ENCODE data around the gene CXorf58. TPM values are rescaled to one million over a fixed set of nuclear protein-coding genes. Genes with fewer than 3 reads are reported as not detected.
"Not testable (repeated sequence)": the region's sequence is repeated elsewhere in the genome, so short reads cannot be mapped to it uniquely, and the experiment has no call there.

The CXorf58 gene
- total RNA-seq, 1 experiment from 2014 or later, result not detected

DNA sequence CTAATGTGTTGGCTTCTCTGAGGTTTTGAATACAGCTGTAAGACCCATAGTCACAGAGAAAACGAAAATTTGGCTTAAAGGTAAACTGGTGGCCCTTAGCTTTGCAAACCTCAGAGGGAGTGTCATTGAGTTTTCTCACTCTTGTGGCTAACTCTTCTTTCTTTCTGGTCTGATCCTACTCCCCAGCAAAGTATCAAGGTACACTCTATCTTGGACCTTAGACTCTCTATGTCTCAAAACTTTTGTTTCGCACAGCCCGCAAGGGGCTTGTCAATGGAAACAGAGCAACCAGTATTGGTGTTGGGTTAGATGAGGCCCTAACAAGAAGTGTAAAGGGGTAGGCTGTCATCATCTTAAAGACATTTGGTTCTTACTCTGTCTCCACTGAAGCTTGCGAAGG, 19.9 kb upstream of the CXorf58 start:
- BruUV-seq (replicated peaks), result no TSS peak
- ChIA-PET CTCF (no interaction called here), POLR2A (ENCODE audit: low non-redundant PET) (no interaction called here)
- H3K9me3 ChIP-seq (ENCODE audit: low read depth, low read length, poor library complexity, severe bottlenecking), result no peaks in the 10 kb centered on the region
- TF ChIP-seq EZH2 (IDR thresholded peaks at IDR 0.05; ENCODE audit: borderline replicate concordance, low read depth, low read length, poor library complexity, severe bottlenecking), result no peak
- TF ChIP-seq, protein P1, sequence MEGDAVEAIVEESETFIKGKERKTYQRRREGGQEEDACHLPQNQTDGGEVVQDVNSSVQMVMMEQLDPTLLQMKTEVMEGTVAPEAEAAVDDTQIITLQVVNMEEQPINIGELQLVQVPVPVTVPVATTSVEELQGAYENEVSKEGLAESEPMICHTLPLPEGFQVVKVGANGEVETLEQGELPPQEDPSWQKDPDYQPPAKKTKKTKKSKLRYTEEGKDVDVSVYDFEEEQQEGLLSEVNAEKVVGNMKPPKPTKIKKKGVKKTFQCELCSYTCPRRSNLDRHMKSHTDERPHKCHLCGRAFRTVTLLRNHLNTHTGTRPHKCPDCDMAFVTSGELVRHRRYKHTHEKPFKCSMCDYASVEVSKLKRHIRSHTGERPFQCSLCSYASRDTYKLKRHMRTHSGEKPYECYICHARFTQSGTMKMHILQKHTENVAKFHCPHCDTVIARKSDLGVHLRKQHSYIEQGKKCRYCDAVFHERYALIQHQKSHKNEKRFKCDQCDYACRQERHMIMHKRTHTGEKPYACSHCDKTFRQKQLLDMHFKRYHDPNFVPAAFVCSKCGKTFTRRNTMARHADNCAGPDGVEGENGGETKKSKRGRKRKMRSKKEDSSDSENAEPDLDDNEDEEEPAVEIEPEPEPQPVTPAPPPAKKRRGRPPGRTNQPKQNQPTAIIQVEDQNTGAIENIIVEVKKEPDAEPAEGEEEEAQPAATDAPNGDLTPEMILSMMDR (conservative IDR thresholded peaks at IDR 0.05; ENCODE audit: low read depth, low read length), result no peak
- peaks cover 16% of the 10 kb centered on the region for H3K4me1 ChIP-seq (ENCODE audit: insufficient read depth, low read length, poor library complexity, severe bottlenecking)
- no peaks in the 10 kb centered on the region for H3K27me3 ChIP-seq (replicated peaks; ENCODE audit: insufficient read depth, low read depth, low read length, poor library complexity)
- H3K36me3 ChIP-seq (ENCODE audit: insufficient read depth, low read length, poor library complexity, severe bottlenecking), result no peaks in the 10 kb centered on the region
- no peak for DNase-seq (ENCODE audit: low spot score)
- no peak overlapping the region for H3K27ac ChIP-seq (ENCODE audit: low read depth, low read length, poor library complexity, severe bottlenecking)
- no peak overlapping the region for H3K4me3 ChIP-seq (ENCODE audit: low read depth, low read length, poor library complexity, severe bottlenecking)
- intact Hi-C loops (cut with micrococcal nuclease; ENCODE audit: unreplicated experiment), result no loop called here

DNA sequence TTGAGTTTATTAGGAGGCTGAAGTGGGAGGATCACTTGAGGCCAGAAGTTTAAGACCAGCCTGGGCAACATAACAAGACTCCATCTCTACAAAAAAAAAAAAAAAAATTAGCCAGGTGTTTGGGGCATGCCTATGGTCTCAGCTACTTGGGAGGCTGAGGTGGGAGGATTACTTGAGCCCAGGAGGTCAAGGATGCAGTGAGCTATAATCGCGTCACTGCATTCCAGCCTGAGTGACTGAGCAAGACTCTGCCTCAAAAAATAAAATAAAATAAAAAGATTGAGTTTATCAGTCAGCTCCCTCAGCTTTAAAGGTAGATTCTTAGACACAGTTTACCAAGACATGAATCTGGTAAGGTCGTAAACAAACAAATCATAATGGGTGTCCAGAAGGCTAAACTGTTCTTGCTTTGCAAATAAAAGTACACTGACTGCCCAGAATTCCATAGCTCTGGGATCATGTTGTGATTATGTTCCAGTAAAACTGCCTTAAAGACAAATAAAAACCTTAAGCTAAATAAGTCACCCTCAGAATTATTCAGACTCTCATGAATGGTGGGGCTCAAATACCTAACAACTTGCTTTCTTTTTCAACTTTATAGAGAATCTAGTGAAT, 18.8 kb upstream of the CXorf58 start:
- peaks cover 9% of the 10 kb centered on the region for H3K4me1 ChIP-seq (ENCODE audit: insufficient read depth, low read length, poor library complexity, severe bottlenecking)
- H3K27ac ChIP-seq (ENCODE audit: low read depth, low read length, poor library complexity, severe bottlenecking), result no peak overlapping the region
- no peak for DNase-seq (ENCODE audit: low spot score)
- CTCF ChIA-PET, result no interaction called here
- no peaks in the 10 kb centered on the region for H3K9me3 ChIP-seq (ENCODE audit: low read depth, low read length, poor library complexity, severe bottlenecking)
- no TSS peak for BruUV-seq (replicated peaks)
- H3K4me3 ChIP-seq (ENCODE audit: low read depth, low read length, poor library complexity, severe bottlenecking), result no peak overlapping the region
- no peaks in the 10 kb centered on the region for H3K27me3 ChIP-seq (replicated peaks; ENCODE audit: insufficient read depth, low read depth, low read length, poor library complexity)
- TF ChIP-seq, protein P1 (conservative IDR thresholded peaks at IDR 0.05; ENCODE audit: low read depth, low read length), result no peak
- no peak for TF ChIP-seq EZH2 (IDR thresholded peaks at IDR 0.05; ENCODE audit: borderline replicate concordance, low read depth, low read length, poor library complexity, severe bottlenecking)
- no peaks in the 10 kb centered on the region for H3K36me3 ChIP-seq (ENCODE audit: insufficient read depth, low read length, poor library complexity, severe bottlenecking)
- POLR2A ChIA-PET (ENCODE audit: low non-redundant PET), result interaction anchor here (0.7 kb wide), 1 partner anchor 156 kb away, joined by 14 read pairs; no protein-coding TSS in a partner anchor
- intact Hi-C loops (cut with micrococcal nuclease; ENCODE audit: unreplicated experiment), result no loop called here

DNA sequence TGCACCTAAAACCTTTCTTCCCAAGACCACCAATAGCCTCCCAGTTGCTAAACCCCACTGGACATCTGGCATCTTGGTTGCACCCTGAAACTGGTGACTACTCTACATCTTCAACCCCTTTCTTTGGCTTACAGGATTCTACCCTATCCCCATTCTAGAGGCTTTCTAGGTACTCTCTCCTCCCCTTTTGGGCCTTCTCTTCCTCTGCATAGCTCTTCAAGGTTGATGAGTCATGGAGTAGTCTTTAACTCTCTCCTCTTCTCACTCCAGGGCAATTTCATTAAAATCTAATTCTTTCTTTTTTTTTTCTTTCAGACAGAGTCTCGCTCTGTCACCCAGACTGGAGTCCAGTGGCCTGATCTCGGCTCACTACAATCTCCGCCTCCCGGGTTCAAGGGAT, 16.9 kb upstream of the CXorf58 start:
- no TSS peak for BruUV-seq (replicated peaks)
- no peaks in the 10 kb centered on the region for H3K4me1 ChIP-seq (ENCODE audit: insufficient read depth, low read length, poor library complexity, severe bottlenecking)
- H3K4me3 ChIP-seq (ENCODE audit: low read depth, low read length, poor library complexity, severe bottlenecking), result no peak overlapping the region
- DNase-seq (ENCODE audit: low spot score), result no peak
- no peaks in the 10 kb centered on the region for H3K36me3 ChIP-seq (ENCODE audit: insufficient read depth, low read length, poor library complexity, severe bottlenecking)
- H3K9me3 ChIP-seq (ENCODE audit: low read depth, low read length, poor library complexity, severe bottlenecking), result no peaks in the 10 kb centered on the region
- H3K27ac ChIP-seq (ENCODE audit: low read depth, low read length, poor library complexity, severe bottlenecking), result no peak overlapping the region
- ChIA-PET POLR2A (ENCODE audit: low non-redundant PET) (no interaction called here), CTCF (no interaction called here)
- intact Hi-C loops (cut with micrococcal nuclease; ENCODE audit: unreplicated experiment), result no loop called here
- no peaks in the 10 kb centered on the region for H3K27me3 ChIP-seq (replicated peaks; ENCODE audit: insufficient read depth, low read depth, low read length, poor library complexity)
- TF ChIP-seq EZH2 (IDR thresholded peaks at IDR 0.05; ENCODE audit: borderline replicate concordance, low read depth, low read length, poor library complexity, severe bottlenecking), result no peak
- TF ChIP-seq, protein P1 (conservative IDR thresholded peaks at IDR 0.05; ENCODE audit: low read depth, low read length), result no peak

DNA sequence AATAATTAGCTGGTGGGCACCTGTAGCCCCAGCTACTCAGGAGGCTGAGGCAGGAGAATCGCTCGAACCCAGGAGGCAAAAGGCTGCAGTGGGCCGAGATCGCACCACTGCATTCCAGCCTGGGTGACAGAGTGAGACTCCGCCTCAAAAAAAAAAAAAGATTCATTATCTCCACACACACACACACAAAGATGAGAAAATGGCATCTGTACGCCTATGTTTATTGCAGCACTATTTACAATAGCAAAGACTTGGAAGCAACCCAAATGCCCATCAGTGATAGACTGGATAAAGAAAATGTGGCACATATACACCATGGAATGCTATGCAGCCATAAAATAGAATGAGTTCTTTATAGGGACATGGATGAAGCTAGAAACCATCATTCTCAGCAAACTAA, 12.8 kb upstream of the CXorf58 start:
- DNase-seq (ENCODE audit: low spot score); H3K4me3 ChIP-seq (ENCODE audit: low read depth, low read length, poor library complexity, severe bottlenecking); intact Hi-C loops (cut with micrococcal nuclease; ENCODE audit: unreplicated experiment); POLR2A ChIA-PET (ENCODE audit: low non-redundant PET); H3K4me1 ChIP-seq (ENCODE audit: insufficient read depth, low read length, poor library complexity, severe bottlenecking); BruUV-seq (replicated peaks); CTCF ChIA-PET; H3K9me3 ChIP-seq (ENCODE audit: low read depth, low read length, poor library complexity, severe bottlenecking); H3K27ac ChIP-seq (ENCODE audit: low read depth, low read length, poor library complexity, severe bottlenecking); H3K27me3 ChIP-seq (replicated peaks; ENCODE audit: insufficient read depth, low read depth, low read length, poor library complexity); H3K36me3 ChIP-seq (ENCODE audit: insufficient read depth, low read length, poor library complexity, severe bottlenecking): not testable (repeated sequence)

DNA sequence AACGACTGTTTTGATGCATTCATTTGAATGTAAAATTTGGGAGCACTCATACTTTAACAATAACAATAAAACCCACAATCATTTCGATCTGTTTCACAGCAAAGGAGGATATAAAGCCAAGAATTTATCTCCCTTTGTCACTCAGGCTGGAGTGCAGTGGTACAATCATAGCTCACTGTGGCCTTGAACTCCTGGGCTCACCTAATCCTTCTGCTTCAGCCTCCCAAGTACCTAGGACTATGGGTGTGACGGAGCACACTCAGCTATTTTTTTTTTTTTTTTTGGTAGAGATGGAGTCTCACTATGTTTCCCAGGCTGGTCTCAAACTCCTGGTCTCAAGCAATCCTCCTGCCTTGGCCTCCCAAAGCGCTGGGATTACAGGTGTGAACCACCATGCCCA, 11.3 kb upstream of the CXorf58 start:
- intact Hi-C loops (cut with micrococcal nuclease; ENCODE audit: unreplicated experiment); CTCF ChIA-PET; H3K27me3 ChIP-seq (replicated peaks; ENCODE audit: insufficient read depth, low read depth, low read length, poor library complexity); DNase-seq (ENCODE audit: low spot score); H3K27ac ChIP-seq (ENCODE audit: low read depth, low read length, poor library complexity, severe bottlenecking); H3K9me3 ChIP-seq (ENCODE audit: low read depth, low read length, poor library complexity, severe bottlenecking); BruUV-seq (replicated peaks); H3K4me3 ChIP-seq (ENCODE audit: low read depth, low read length, poor library complexity, severe bottlenecking); H3K36me3 ChIP-seq (ENCODE audit: insufficient read depth, low read length, poor library complexity, severe bottlenecking); POLR2A ChIA-PET (ENCODE audit: low non-redundant PET): not testable (repeated sequence)
- H3K4me1 ChIP-seq (ENCODE audit: insufficient read depth, low read length, poor library complexity, severe bottlenecking), result peaks cover 22% of the 10 kb centered on the region
